Stimulated activated CD8-positive, alpha-beta memory T cell treated with anti-CD3 and anti-CD28 coated beads, Interleukin-7, amount 100 ng/mL, for 24 hours (primary cell): Measurements from ENCODE around the gene SIAH2.

Experiments
- DNase-seq: peaks from one replicate; pipeline ENCODE4 v3.0.0-alpha.2; 2020; ENCODE audit warnings: low read depth

Gene SIAH2

DNA sequence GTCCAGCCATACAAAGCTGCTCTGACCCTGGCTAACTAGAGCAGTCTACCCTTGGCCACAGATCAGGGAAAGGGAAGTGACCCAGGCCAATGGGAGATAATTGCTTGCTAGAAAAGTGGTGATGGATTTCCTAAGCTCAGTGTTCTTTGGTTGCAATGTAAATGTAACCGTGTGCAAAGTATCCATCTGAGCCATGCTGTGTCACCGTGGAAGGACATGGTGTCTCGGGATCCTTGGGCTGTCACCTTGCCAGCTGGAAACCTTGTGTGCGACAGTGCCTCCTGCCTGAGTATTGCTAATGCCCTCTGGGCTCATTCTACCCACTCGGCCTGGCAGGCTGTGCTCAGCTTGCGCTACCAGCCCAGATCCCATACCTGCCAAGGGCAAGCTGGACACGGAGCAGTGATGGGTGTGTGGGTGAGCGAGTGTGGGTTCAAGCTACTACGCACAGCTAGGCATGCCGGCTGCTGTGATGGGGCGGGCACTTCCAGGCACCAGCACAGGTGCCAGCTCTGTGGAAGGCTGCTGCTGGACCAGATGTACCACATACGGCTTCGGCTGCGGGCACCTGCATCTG lies 10.7 kb upstream of the SIAH2 start:
- DNase-seq: no peak

GRCh38 chr3:150771600-150771999 lies 8.6 kb upstream of the SIAH2 start:
- DNase-seq: no peak

GRCh38 chr3:150770681-150771080 lies 7.7 kb upstream of the SIAH2 start:
- DNase-seq: no peak

DNA sequence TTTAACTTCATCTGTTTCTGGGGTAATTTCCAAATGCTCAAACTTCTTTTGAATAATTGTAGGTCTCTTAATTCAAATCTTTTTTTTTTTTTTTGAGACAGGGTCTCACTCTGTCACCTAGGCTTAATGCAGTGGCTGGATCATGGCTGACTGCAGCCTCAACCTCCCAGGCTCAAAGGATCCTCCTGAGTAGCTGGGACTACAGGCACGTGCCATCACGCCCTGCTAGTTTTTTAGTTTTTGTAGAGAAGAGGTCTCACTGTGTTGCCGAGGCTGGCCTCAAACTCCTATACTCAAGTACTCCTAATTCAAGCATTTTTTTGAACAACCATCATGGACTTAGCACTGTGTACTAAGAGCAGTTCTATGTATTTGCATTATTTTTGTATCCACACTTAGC lies 3.8 kb upstream of the SIAH2 start:
- DNase-seq: no peak

GRCh38 chr3:150765949-150766720 lies 3.2 kb upstream of the SIAH2 start:
- no peak for DNase-seq

GRCh38 chr3:150764967-150765366 lies 2.0 kb upstream of the SIAH2 start:
- no peak for DNase-seq

DNA sequence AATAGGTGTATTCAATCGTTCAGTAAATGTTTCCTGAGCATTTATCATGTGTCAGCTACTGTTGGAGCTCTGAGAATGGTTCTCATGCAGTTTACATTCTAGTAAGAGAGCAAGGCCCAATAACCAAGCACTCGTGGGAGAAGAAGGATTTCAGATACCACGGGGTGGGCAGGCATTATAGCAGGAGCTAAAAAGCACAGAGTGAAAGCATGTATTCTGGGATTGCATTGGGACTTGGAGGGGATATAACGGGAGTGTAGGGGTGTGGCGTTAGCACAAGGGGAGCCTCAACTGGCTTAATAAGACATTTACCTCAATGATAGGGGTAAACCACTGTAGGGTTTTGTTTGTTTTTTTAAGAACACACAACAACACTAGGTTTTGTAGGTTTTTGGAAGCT lies 1.6 kb upstream of the SIAH2 start:
- no peak for DNase-seq

DNA sequence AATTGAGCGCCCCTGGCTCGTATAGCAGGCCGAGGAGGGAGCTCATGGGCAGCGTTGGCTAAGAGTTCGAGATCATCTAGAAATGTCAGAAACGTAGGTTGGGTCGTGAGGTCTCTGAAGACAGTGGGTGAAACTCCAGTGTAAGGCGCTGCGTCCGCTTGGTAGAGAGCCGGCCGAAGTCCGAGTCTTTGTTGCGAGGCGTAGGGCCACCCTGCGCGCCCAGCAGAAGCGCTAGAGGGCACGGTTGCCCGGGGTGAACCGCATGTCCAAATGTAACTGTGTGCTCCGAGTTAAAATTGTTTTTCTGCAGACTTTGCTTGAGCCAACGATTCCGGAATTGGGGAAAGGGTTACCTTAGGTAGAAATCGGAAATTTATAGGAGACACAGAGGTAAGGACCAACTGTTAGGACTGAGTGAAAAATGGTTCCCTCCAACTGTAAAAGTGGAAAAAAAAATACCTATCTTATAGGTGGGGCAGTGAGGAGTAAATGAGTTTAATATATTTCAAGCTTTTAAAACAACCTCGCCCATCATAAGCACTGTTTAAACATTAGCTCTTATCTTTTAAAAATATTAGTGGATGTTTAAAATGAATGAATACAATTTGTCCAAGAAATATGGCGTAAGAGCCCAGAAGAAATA lies 993 bp upstream of the SIAH2 start:
- peak; percentile 31 for DNase-seq

DNA sequence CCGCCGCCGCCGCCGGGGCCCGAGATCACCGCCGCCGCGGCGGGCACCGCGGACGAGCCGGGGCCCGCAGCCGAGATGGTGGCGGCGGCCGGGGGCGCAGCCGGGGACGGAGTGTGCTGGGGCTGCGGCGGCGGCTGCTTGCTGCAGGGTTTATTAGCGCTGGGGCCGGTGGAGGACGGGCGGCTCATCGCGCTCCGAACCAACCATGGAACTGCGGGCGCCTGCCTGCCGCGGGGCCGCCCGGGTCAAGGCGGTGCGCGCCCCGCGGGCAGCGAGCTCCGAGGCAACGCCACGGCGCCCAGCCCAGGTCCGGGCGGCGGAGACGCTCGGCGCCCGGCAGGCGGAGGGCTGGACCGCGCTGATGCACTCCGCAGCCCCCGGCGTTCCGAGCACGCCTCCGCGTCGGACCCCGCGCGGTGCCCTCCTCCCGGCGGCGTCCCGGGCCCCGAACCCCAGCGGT lies 277 bp downstream of the SIAH2 start:
- DNase-seq: no peak

DNA sequence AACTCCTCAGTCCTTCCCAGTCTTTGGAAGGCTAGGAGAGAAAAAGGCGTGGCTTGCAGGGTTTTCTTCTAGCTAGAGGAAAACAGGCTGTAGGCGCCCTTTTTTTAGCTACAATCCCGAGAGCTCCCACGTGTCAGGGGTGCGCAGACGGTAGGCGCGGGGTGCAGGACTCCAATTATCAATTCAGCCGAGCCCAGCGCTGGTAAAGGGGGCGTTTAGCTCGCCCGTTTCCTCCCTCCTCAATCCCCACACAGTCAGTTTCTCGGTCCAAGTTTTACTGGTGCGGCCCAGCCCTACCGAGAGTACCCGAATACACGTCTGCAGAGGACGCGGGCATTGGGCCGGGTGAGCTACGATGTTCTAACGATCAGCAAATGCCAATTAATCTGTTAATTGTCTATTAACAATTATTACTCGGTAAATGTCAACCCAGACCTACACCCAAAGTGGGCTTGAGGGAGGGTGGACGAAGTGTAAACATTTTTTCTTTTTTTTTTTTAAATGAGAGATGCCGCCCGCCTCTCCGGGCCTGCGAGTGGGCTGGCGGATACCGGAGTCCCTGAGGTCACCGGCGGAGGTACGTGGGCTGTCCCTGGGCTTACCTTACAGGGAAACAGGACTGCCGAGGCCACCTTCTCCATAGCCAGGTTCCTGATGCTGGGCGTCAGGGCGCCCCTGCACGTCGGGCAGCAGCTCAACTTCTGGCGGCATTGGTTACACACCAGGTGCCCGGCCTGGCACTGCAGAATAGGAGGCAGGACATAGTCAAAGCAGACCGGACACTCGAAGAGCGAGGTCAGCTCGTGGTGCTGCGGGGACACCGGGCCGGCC lies 923 bp downstream of the SIAH2 start:
- DNase-seq: no peak

GRCh38 chr3:150760431-150761200 lies 2.4 kb downstream of the SIAH2 start:
- no peak for DNase-seq

- no peak for DNase-seq
Observed at GRCh38 chr3:150759947-150760346, 3.0 kb downstream of the SIAH2 start.

- DNase-seq: no peak
Observed at GRCh38 chr3:150759319-150759718, 3.6 kb downstream of the SIAH2 start.

DNA sequence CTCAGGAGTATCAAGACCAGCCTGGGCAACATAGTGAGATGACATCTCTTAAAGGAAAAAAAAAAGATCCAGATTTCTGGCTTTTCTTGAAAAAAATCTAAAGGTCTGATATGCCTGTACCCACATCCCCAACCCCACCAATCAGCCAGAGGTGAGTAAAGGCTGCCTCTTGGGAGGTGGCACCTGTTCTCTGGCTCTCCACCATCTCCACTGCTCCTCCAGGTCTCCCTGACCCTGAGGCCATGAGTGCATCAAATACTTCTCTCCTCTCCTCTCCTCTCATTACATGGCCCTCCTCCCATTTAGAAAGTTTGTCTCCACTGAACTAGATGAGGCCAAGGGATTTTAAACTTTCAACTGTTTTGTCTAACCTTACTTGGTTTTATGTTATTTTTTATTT lies 5.2 kb downstream of the SIAH2 start:
- no peak for DNase-seq

DNA sequence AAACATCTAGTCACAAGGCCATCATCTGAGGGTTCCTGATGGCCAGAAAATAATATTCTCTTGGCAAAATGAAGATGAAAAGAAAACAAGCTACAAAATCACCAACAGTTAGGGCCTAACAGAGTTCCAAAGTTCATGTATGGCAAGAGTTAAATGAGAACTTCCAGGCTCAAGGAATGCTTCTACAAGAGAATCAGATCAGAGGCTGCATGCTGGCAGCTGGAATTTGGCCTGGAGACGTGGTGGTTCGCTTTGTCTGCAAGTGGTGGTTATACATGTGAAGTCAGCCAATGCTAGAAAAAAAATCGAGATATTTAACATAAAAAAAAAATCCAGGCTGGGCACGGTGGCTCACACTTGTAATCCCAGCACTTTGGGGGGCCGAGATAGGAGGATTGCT lies 5.6 kb downstream of the SIAH2 start:
- no peak for DNase-seq

- DNase-seq: no peak
Observed at GRCh38 chr3:150756491-150757059, 6.4 kb downstream of the SIAH2 start.

GRCh38 chr3:150755902-150756301 lies 7.1 kb downstream of the SIAH2 start:
- no peak for DNase-seq

DNA sequence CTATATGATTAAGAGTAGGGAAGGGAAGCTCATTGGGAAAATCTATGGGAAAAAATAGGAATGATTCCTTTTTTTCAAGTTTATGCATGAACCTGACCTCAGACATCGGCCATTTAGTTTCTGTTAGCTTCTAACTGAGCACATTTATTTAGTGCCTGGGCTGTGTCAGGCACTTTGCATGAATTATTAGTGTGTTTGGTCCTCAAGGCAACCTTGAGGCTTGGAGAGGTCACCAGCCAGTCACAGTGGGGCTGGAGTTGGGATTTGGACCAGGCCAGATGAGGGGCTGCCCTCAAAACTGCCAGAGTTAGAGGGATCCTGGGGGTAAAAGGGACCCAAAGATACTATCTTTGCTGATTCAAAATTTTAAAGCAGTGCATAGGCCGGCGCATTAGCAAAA lies 8.1 kb downstream of the SIAH2 start:
- DNase-seq: no peak

- DNase-seq: no peak
Observed at GRCh38 chr3:150751781-150752263, 11.1 kb downstream of the SIAH2 start.

GRCh38 chr3:150749255-150749654 lies 13.7 kb downstream of the SIAH2 start:
- DNase-seq: no peak

DNA sequence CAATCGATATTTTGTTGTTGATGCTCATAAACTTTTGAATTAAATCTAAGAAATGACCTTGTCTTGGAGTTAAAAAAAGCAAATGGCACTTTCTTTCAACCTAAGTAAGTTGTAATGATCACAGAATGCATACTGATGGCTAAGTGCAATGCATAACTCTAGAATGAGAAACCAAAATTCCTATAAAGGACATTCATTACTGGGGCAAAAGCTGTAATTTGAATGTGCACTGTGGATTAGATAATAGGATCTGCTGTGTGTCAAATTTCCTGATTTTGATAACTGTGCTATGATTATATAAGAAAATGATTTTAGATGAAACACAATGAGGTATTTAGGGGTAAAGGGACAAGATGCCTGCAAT lies 14.3 kb downstream of the SIAH2 start:
- DNase-seq: no peak
